Measurements from ENCODE around the gene FZD10.

Gene FZD10

GRCh38 chr12:130132831-130133511 is 29.3 kb upstream of the FZD10 start:
- DNase-seq, result no peak

DNA sequence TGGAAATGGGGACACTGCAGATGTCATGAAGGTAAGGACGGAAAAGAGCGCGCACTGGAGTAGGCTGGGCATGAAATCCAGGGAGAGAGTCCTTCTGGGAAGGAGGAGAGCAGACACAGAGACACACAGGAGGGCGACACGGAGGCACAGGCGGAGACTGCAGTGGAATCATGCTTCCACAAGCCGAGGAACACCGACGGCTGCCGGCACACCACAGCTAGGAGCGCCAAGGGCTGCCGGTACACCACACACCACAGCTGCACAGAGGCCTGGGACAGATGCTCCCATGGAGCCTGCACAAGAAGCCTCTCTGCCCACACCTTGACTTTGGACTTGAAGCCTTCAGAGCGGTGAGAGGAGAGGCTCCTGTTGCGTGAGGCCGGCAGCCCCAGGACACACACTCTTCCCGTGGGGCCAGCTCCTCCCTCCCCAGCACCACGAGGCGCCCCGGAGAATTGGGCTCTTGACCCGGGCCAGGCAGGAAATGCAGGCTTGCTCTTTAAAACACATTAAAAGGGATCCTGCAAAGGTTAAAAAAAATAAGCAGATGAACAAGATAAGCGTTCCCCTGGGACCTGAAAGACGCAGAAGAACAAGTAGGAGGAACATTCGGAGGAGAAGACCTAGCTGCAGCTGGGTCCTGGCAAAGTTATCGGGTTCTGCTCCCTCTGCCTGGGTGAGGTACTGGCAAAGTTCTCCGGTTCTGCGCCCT is 28.3 kb upstream of the FZD10 start:
- no peak for DNase-seq

GRCh38 chr12:130134563-130134915 is 27.7 kb upstream of the FZD10 start:
- DNase-seq, result no peak

- no peak for DNase-seq
These were observed 25.7 kb upstream of the FZD10 start for GRCh38 chr12:130136509-130137039.

DNA sequence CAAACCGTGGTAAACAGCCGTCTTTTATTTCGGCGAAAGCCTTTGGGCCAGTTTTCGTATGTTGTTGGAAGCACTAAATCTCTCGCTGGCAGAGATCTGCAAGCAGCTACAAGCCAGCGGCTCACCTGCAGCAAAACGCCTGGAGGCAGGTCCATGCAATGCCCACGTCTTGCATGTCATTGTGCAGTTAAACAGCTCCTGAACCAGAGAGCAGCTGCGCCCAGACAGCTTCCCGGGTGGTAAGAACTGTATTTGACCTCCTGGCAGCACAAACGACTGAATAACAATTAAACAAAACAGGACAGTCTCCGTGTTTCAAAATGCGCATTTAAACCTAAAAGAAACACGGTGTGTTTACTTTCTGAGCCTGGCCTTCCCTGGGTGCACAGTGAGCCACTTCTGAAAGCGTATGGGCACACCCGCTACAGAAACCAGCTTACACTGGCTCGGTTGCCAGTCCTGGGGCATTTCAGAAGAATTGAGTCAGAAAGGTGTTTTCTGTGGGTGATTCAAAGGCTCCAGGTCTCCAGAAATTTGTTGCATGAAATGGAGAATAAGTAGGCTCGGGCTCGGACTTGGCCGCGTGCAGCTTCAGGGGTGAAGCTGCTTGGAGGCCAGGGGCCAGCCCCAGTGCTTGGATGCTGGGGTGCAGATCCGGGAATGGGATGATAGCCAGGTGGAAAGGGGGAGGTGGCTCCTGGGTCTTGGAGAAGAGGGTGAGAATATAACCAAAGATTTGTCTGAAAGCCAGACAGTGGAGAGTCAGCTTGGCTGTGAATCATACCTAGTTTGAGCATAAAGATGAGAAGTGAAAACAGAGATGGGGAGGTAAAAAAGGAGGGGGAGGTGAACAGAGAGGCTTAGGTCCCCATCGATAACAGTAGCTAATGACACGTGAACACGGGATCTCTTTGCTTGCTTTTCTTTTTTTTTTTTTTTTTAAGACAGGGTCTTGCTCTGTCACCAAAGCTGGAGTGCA is 24.9 kb upstream of the FZD10 start:
- DNase-seq, result no peak

- DNase-seq, result no peak
These were observed 23.8 kb upstream of the FZD10 start for GRCh38 chr12:130138478-130138877.

GRCh38 chr12:130139567-130140421 is 22.5 kb upstream of the FZD10 start:
- DNase-seq, result no peak

DNA sequence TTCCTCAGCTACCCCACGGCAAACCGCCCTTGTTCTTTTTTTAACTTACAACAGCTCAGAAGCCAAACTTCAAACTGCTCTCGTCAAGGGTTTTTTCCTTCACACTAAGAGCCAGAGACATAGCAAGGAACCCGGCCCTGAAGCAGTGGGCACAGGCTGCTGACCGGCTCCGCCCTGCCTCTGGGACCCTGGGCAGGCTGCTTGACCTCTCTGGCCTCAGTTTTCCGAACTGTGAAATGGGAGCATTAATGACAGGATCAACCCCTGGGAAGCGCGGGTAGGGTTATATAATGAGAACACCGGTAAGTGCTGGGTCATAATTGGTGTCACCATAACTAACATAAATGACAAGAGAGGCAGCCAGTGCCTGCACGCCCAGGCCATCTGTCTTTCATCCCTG is 21.2 kb upstream of the FZD10 start:
- no peak for DNase-seq

DNA sequence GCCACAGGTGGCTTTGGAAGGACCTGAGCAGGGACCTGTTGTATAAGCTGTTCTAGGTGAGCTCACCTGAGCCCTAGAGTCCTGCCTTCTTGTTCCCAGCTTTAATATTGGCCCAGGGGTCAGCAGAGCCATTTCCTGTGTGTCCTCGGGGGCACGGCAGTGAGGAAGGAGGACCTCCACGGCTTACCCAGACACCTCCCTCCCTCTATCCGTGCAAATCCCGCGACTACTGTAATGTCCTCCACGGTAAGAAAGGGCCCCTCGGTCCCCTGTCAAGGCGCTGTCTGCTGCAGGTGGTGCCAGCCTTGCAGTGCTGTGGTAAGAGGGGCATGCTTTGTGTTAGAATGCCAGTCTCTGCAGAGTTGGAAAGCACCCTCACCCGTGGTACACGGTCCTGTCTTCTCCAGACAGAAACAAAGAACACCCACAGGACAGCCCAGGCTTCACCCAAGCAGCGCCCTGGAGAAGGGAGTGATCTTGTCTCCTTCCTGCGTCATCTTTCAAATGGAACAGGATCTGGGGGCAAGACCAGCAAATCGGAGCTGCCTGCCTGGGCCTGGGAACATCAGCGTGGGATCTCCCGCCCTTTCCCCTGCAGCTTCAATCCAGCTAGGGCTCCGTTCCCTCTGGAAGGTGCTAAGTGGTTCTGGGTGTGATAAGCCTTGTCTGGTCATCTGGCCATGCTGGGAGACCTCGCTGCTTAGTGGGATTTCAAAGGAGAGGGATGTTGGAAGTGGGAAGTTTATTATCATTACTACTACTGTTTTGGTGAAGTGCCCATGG is 20.2 kb upstream of the FZD10 start:
- DNase-seq, result no peak

DNA sequence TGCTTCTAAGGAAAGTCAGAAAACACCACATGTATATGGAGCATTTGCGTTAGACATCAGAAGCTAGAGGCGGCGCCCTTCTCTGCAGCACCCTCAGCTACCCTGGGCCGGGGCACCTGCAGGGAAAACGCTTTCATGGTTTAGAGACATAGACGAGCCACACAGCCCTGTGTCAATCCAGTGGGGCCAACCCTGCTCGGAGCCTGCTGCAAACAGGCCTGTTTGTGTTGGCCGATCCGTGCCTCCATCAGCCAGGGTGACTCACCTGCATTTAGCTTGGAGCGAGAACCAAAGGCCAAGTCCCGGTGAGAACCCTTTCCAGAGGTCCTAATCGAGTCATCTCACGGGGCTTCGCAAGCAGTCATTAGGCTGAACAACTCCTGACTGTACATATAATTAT is 19.5 kb upstream of the FZD10 start:
- DNase-seq, result no peak

GRCh38 chr12:130143136-130143535 is 19.1 kb upstream of the FZD10 start:
- no peak for DNase-seq

GRCh38 chr12:130144256-130144655 is 18.0 kb upstream of the FZD10 start:
- DNase-seq, result no peak

- no peak for DNase-seq
These were observed 16.5 kb upstream of the FZD10 start for GRCh38 chr12:130145731-130146130.

GRCh38 chr12:130146176-130146931 is 15.9 kb upstream of the FZD10 start:
- DNase-seq, result no peak

DNA sequence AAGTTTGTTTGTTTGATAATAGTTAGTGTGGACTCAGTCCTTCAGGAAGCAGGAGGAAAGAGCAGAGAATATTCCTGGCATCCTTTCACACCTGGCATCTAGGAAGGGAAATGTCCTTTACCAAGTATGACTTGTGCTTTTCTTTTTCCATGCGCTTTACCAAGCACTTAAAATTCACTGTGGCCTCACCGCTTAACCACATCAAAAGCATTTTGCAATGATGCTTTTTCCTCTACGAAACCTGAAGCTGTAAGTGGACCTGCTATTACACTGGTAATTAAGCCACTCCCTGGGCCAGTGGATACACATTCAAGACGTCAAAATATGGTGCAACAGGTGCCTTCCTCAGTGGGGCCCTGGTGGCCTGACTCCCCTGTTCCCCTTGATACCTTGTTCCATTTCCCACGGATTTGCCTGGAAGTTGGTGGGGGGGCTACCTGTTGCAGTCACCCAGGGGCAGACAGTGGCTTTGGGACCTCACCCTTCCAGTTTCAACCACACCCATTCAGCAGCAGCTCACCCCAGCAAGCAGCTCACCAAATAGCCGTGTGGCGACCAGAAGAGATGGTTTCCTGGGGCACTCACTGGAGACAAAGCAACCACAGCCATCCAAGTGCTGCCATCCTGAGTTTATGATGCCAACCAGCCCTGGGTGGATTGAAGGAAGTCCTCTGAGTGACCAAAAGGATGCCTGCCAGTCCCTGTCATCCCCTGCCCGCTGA is 14.2 kb upstream of the FZD10 start:
- DNase-seq, result no peak

DNA sequence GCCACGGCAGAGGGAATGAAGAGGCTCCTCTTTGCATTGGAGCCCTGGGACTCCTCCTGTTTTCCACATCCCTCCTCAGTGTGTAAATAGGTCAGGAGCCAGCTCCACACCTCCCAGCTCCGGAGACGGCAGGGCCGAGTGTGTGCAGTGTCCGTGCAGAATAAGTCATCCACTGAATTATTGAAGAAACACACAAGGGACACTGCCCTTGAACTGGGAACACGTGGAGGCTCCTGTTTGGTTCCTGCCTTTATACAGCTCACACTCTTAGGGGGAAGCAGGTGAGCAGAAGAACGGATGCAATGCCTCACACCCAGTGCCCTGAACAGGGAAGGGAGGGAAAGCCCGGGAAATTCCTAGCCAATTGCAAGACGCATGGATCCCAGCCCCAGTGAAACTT is 10.4 kb upstream of the FZD10 start:
- DNase-seq, result no peak

GRCh38 chr12:130152386-130152785 is 9.9 kb upstream of the FZD10 start:
- no peak for DNase-seq

GRCh38 chr12:130153803-130154202 is 8.5 kb upstream of the FZD10 start:
- DNase-seq, result no peak

GRCh38 chr12:130154276-130155070 is 7.8 kb upstream of the FZD10 start:
- no peak for DNase-seq
